ENCODE results near the gene TGFBRAP1.

TGFBRAP1 gene

GRCh38 chr2:105231232-105231619 lies 98.3 kb downstream of the TGFBRAP1 start:
- no peaks in the 10 kb centered on the region for H3K27me3 ChIP-seq (replicated peaks)
- no peaks in the 10 kb centered on the region for H3K36me3 ChIP-seq (replicated peaks)
- no peak overlapping the region for H3K4me3 ChIP-seq (ENCODE audit: low read depth, low read length)
- no peak for TF ChIP-seq CTCF (IDR thresholded peaks at IDR 0.05; ENCODE audit: low read depth, low read length, missing control alignments)
- DNase-seq = no peak
- no peak overlapping the region for H3K27ac ChIP-seq
- in situ Hi-C loops (cut with HindIII; ENCODE audit: low pct_ligation_motif_present, low sequenced_read_pairs) = loop anchor here (25.0 kb wide), 1 partner anchor 119 kb away; no protein-coding TSS in a partner anchor

GRCh38 chr2:105224444-105224843 lies 105.1 kb downstream of the TGFBRAP1 start:
- no peak for TF ChIP-seq CTCF (IDR thresholded peaks at IDR 0.05; ENCODE audit: low read depth, low read length, missing control alignments)
- DNase-seq = no peak
- Histone ChIP-seq H3K36me3 (replicated peaks) (no peaks in the 10 kb centered on the region), H3K4me3 (ENCODE audit: low read depth, low read length) (no peak overlapping the region), H3K27me3 (replicated peaks) (peaks cover 4% of the 10 kb centered on the region), H3K27ac (no peak overlapping the region)
- in situ Hi-C loops (cut with HindIII; ENCODE audit: low pct_ligation_motif_present, low sequenced_read_pairs) = no loop called here

- Histone ChIP-seq H3K36me3 (replicated peaks) (no peaks in the 10 kb centered on the region), H3K4me3 (ENCODE audit: low read depth, low read length) (no peak overlapping the region), H3K27ac (no peak overlapping the region), H3K27me3 (replicated peaks) (peaks cover 4% of the 10 kb centered on the region)
- DNase-seq = no peak
- TF ChIP-seq CTCF (IDR thresholded peaks at IDR 0.05; ENCODE audit: low read depth, low read length, missing control alignments) = no peak
- in situ Hi-C loops (cut with HindIII; ENCODE audit: low pct_ligation_motif_present, low sequenced_read_pairs) = no loop called here
Observed at GRCh38 chr2:105220604-105221003, 108.9 kb downstream of the TGFBRAP1 start.

GRCh38 chr2:105215586-105216192 lies 113.8 kb downstream of the TGFBRAP1 start:
- DNase-seq = no peak
- Histone ChIP-seq H3K27me3 (replicated peaks) (no peaks in the 10 kb centered on the region), H3K36me3 (replicated peaks) (no peaks in the 10 kb centered on the region), H3K4me3 (ENCODE audit: low read depth, low read length) (no peak overlapping the region), H3K27ac (no peak overlapping the region)
- in situ Hi-C loops (cut with HindIII; ENCODE audit: low pct_ligation_motif_present, low sequenced_read_pairs) = no loop called here
- TF ChIP-seq CTCF (IDR thresholded peaks at IDR 0.05; ENCODE audit: low read depth, low read length, missing control alignments) = no peak

Measured in brain microvascular endothelial cell (primary cell).